Vagina (tissue), 2 donors: ENCODE measurements around the gene ELMOD3. TPM values are rescaled to one million over a fixed set of nuclear protein-coding genes. Genes with fewer than 3 reads are reported as not detected.
"Not testable (repeated sequence)": the region's sequence is repeated elsewhere in the genome, so short reads cannot be mapped to it uniquely, and the experiment has no call there.

Source experiments
- DNase-seq, 2 donors: peaks; one replicate each; pipeline ENCODE4 v3.0.0-alpha.2; 2017; ENCODE audit errors: extremely low spot score in 2 of 2
- H3K27ac ChIP-seq: fragments of 200-600 bp; sonication (generic); one replicate; pipeline ENCODE4 v1.5.1; 2019
- H3K27me3 ChIP-seq: fragments of 200-600 bp; sonication (generic); one replicate; pipeline ENCODE4 v1.5.1; 2019
- H3K36me3 ChIP-seq, 2 donors: fragments of 200-600 bp; sonication (generic); one replicate each; pipeline ENCODE4 v1.5.1; 2017 to 2019
- H3K4me1 ChIP-seq: fragments of 200-600 bp; sonication (generic); one replicate; pipeline ENCODE4 v1.5.1; 2019
- H3K4me3 ChIP-seq, 2 donors: fragments of 200-600 bp; sonication (generic); 1 replicate in 1 of 2; 2 replicates in 1 of 2; pipeline ENCODE4 v1.5.1; 2016 to 2019
- H3K9me3 ChIP-seq: fragments of 200-600 bp; sonication (generic); one replicate; pipeline ENCODE4 v1.5.1; 2019
- CTCF ChIP-seq, 3 experiments: fragments of 450-650 bp in 2 of 3; fragments of 200-600 bp in 1 of 3; sonication (generic) in 1 of 3; IDR thresholded peaks; one replicate each; pipeline ENCODE4 v1.5.1; 2017 to 2019; ENCODE audit warnings: antibody characterized with exemption in 3 of 3, mild to moderate bottlenecking in 2 of 3, moderate library complexity in 2 of 3
- POLR2A ChIP-seq, 2 donors: fragments of 450-650 bp; IDR thresholded peaks; one replicate each; pipeline ENCODE4 v1.6.1; 2017; ENCODE audit warnings: antibody characterized with exemption in 2 of 2, mild to moderate bottlenecking in 2 of 2, moderate library complexity in 2 of 2
- POLR2AphosphoS5 ChIP-seq, 2 donors: sonication (generic); formaldehyde crosslinking; IDR thresholded peaks; one replicate each; pipeline ENCODE4 v1.9.0; 2017; ENCODE audit warnings: antibody characterized with exemption in 2 of 2, mild to moderate bottlenecking in 2 of 2, low read depth in 1 of 2; ENCODE audit not compliant: insufficient read depth in 1 of 2
- intact Hi-C: fragments of 100-400 bp; cut with DNase I; formaldehyde crosslinking; loops from one replicate; pipeline ENCODE4 v1.15.1; 2023
- total RNA-seq: library from RNA; depleted of rRNA; stranded (reverse); fragments of >200 nt; gene quantifications from one replicate; pipeline ENCODE4 v1.2.3, GENCODE V29; 2016

ELMOD3 gene
- total RNA-seq, 1 donor from 2014 or later: 44.7 TPM

GRCh38 chr2:85326406-85327159 is 28.0 kb upstream of the ELMOD3 start:
- Histone ChIP-seq H3K9me3 (no peaks in the 10 kb centered on the region), H3K36me3 (peaks cover 0 to 32% of the 10 kb centered on the region in 2 donors), H3K27ac (peak overlapping the region; percentile 96), H3K4me1 (peaks cover 58% of the 10 kb centered on the region), H3K4me3 (peak overlapping the region; percentile 55 to 83), H3K27me3 (no peaks in the 10 kb centered on the region)
- intact Hi-C loops: loop anchor here (2.0 kb wide), 1 partner anchor 28 kb away; the partner anchor contains the start of genes ELMOD3 and RETSAT
- no peak for DNase-seq
- TF ChIP-seq POLR2A (IDR thresholded peaks at IDR 0.05) (no peak), CTCF (IDR thresholded peaks at IDR 0.05) (no peak), POLR2AphosphoS5 (IDR thresholded peaks at IDR 0.05; ENCODE audit: insufficient read depth in 1 of 2, low read depth in 1 of 2) (no peak)

- H3K27me3 ChIP-seq: no peaks in the 10 kb centered on the region
- intact Hi-C loops: loop anchor here (2.0 kb wide), 1 partner anchor 28 kb away; the partner anchor contains the start of genes ELMOD3 and RETSAT
- TF ChIP-seq CTCF (IDR thresholded peaks at IDR 0.05) (no peak), POLR2AphosphoS5 (IDR thresholded peaks at IDR 0.05; ENCODE audit: insufficient read depth in 1 of 2, low read depth in 1 of 2) (no peak)
- no peaks in the 10 kb centered on the region for H3K9me3 ChIP-seq
- H3K4me3 ChIP-seq: peak overlapping the region; percentile 55 to 83
- H3K27ac ChIP-seq: peak overlapping the region; percentile 96
- peaks cover 0 to 25% of the 10 kb centered on the region in 2 donors for H3K36me3 ChIP-seq
- H3K4me1 ChIP-seq: peaks cover 51% of the 10 kb centered on the region
- no peak for DNase-seq
These were observed 27.3 kb upstream of the ELMOD3 start for GRCh38 chr2:85327160-85327821.

- intact Hi-C loops: loop anchor here (2.0 kb wide), 1 partner anchor 27 kb away; the partner anchor contains the start of genes ELMOD3 and RETSAT
- Histone ChIP-seq H3K9me3 (no peaks in the 10 kb centered on the region), H3K4me3 (peak within 1 kb of the TSS; percentile 55 to 83), H3K27me3 (no peaks in the 10 kb centered on the region), H3K4me1 (peaks cover 44% of the 10 kb centered on the region), H3K36me3 (peaks cover 0 to 18% of the 10 kb centered on the region in 2 donors), H3K27ac (peak within 1 kb of the TSS; percentile 96)
- TF ChIP-seq POLR2A (IDR thresholded peaks at IDR 0.05) (peak; percentile 26 to 98), CTCF (IDR thresholded peaks at IDR 0.05) (no peak), POLR2AphosphoS5 (IDR thresholded peaks at IDR 0.05; ENCODE audit: insufficient read depth in 1 of 2, low read depth in 1 of 2) (peak; percentile 66 to 100)
- peak in 1 of 2 donors; percentile 94 for DNase-seq
These were observed 26.5 kb upstream of the ELMOD3 start, which contains the start of gene TGOLN2 for GRCh38 chr2:85327822-85328617. Gene TGOLN2, minus strand, starts transcription at chr2:85327989. Its CDS starts 27 bp downstream, at chr2:85327962.

- Histone ChIP-seq H3K4me3 (no peak overlapping the region), H3K9me3 (no peaks in the 10 kb centered on the region), H3K27ac (no peak overlapping the region), H3K4me1 (peaks cover 32% of the 10 kb centered on the region), H3K27me3 (no peaks in the 10 kb centered on the region), H3K36me3 (peaks cover 0 to 6% of the 10 kb centered on the region in 2 donors)
- intact Hi-C loops: no loop called here
- TF ChIP-seq POLR2AphosphoS5 (IDR thresholded peaks at IDR 0.05; ENCODE audit: insufficient read depth in 1 of 2, low read depth in 1 of 2) (no peak), POLR2A (IDR thresholded peaks at IDR 0.05) (no peak), CTCF (IDR thresholded peaks at IDR 0.05) (no peak)
- no peak for DNase-seq
These were observed 25.4 kb upstream of the ELMOD3 start for GRCh38 chr2:85329181-85329651.

- peaks cover 27% of the 10 kb centered on the region for H3K4me1 ChIP-seq
- intact Hi-C loops, DNase-seq, H3K27me3 ChIP-seq, H3K4me3 ChIP-seq, H3K36me3 ChIP-seq, H3K9me3 ChIP-seq, H3K27ac ChIP-seq: not testable (repeated sequence)
These were observed 24.9 kb upstream of the ELMOD3 start for GRCh38 chr2:85329701-85330100.
